HepG2 (cell line): ENCODE data around the gene CEP89. TPM values are rescaled to one million over a fixed set of nuclear protein-coding genes. Genes with fewer than 3 reads are reported as not detected.

ENCODE experiments used
- ATAC-seq: fragments of 200-7000 bp; cut with Tn5 transposase; 3 replicates; pipeline ENCODE4 v1.9.1; 2020; ENCODE audit warnings: mild to moderate bottlenecking, moderate library complexity
- BruUV-seq: library from RNA; stranded (reverse); fragments of 400-500 nt; replicated peaks from 2 replicates; lab custom pipeline; 2021; lab: Mats Ljungman, UMichigan
- CTCF ChIA-PET: fragments of 300-600 bp; formaldehyde crosslinking; extraction: SDS; loops from one replicate; lab custom pipeline; 2021; ENCODE audit warnings: low total read pairs, inconsistent platforms, low intra/inter-chr PET ratio; lab: Yijun Ruan, JAX
- POLR2A ChIA-PET: fragments of 350-600 bp; sonication (Branson Sonifier 250); formaldehyde crosslinking; loops from one replicate; lab custom pipeline; 2020; ENCODE audit warnings: antibody characterized with exemption, inconsistent platforms; lab: Yijun Ruan, JAX
- DNase-seq: peaks from one replicate; pipeline ENCODE4 v3.0.0-alpha.2; 2015; ENCODE audit warnings: low spot score
- FAIRE-seq: peaks from 3 replicates; lab custom pipeline; 2011; peaks lifted over from hg19 to GRCh38; lab: Jason Lieb, UNC
- H2AFZ ChIP-seq: one replicate; pipeline ENCODE4 v1.6.1; 2011; ENCODE audit warnings: low read length, inconsistent platforms
- H3K27ac ChIP-seq: fragments of 300-600 bp; 3 replicates; pipeline ENCODE4 v1.8.0; 2011; ENCODE audit warnings: mixed run types, mild to moderate bottlenecking, mixed read lengths, low read length, inconsistent platforms; ENCODE audit not compliant: insufficient read depth; ENCODE audit errors: extremely low read length
- H3K27me3 ChIP-seq, 2 experiments: fragments of 200-600 bp in 1 of 2; 2 replicates in 1 of 2; 3 replicates in 1 of 2; pipeline versions ENCODE4 v1.6.0 to v1.8.0; 2011; ENCODE audit warnings: low read length in 2 of 2, mild to moderate bottlenecking in 2 of 2, moderate library complexity in 2 of 2, inconsistent platforms in 1 of 2; ENCODE audit not compliant: insufficient read depth in 2 of 2, control insufficient read depth in 1 of 2
- H3K36me3 ChIP-seq, 2 experiments: fragments of 200-600 bp in 1 of 2; replicated peaks in 1 of 2; 2 replicates in 1 of 2; 3 replicates in 1 of 2; pipeline versions ENCODE4 v1.5.1 to v1.8.0; 2011; ENCODE audit warnings: low read length in 2 of 2, inconsistent platforms in 1 of 2; ENCODE audit not compliant: insufficient read depth in 2 of 2, control insufficient read depth in 1 of 2
- H3K4me1 ChIP-seq: 2 replicates; pipeline ENCODE4 v1.5.1; 2012; ENCODE audit warnings: low read length, inconsistent platforms; ENCODE audit not compliant: insufficient read depth
- H3K4me2 ChIP-seq: 2 replicates; pipeline ENCODE4 v1.6.0; 2011; ENCODE audit warnings: low read depth, low read length, inconsistent platforms
- H3K4me3 ChIP-seq, 3 experiments: fragments of 200-600 bp in 1 of 3; sonication (generic), shearing (Covaris generic) in 1 of 3; replicated peaks in 1 of 3; 2 replicates each; pipeline ENCODE4 v1.5.1; 2011 to 2016; ENCODE audit warnings: low read length in 3 of 3, inconsistent platforms in 2 of 3, low read depth in 2 of 3, mild to moderate bottlenecking in 2 of 3, control low read depth in 1 of 3, mixed read lengths in 1 of 3; ENCODE audit not compliant: insufficient read depth in 1 of 3
- H3K79me2 ChIP-seq: one replicate; pipeline ENCODE4 v1.6.1; 2011; ENCODE audit warnings: low read length, inconsistent platforms; ENCODE audit not compliant: insufficient read depth
- H3K9ac ChIP-seq: 2 replicates; pipeline ENCODE4 v1.6.0; 2011; ENCODE audit warnings: mild to moderate bottlenecking, low read depth, low read length, inconsistent platforms; ENCODE audit not compliant: insufficient read depth
- H3K9me3 ChIP-seq: 2 replicates; pipeline ENCODE4 v1.5.1; 2012; ENCODE audit warnings: mild to moderate bottlenecking, low read length
- H4K20me1 ChIP-seq: 2 replicates; pipeline ENCODE4 v1.6.0; 2011; ENCODE audit warnings: inconsistent platforms, mild to moderate bottlenecking, low read length, moderate library complexity; ENCODE audit not compliant: insufficient read depth
- BCL6 ChIP-seq: IDR thresholded peaks from 2 replicates; pipeline ENCODE4 v1.6.1; 2016; ENCODE audit warnings: missing genetic modification reagents, missing compliant biosample characterization
- CREB3 ChIP-seq: sonication (generic); formaldehyde crosslinking; IDR thresholded peaks from 2 replicates; pipeline ENCODE4 v1.5.0; 2020; ENCODE audit warnings: missing genetic modification reagents
- EP300 ChIP-seq, 3 experiments: sonication (generic) in 1 of 3; formaldehyde crosslinking in 1 of 3; IDR thresholded peaks; 2 replicates each; pipeline versions ENCODE4 v1.5.1 to v1.6.1; 2011 to 2020; ENCODE audit warnings: low read depth in 2 of 3, low read length in 2 of 3, borderline replicate concordance in 1 of 3, improper control_type of control experiment in 1 of 3, mild to moderate bottlenecking in 1 of 3, missing genetic modification reagents in 1 of 3, moderate library complexity in 1 of 3
- FOXP1 ChIP-seq, 2 experiments: fragments of 450-650 bp in 1 of 2; IDR thresholded peaks; 2 replicates each; pipeline ENCODE4 v1.6.1; 2017 to 2018; ENCODE audit warnings: antibody characterized with exemption in 1 of 2
- HNRNPH1 ChIP-seq: fragments of 200-400 bp; formaldehyde crosslinking; optimal IDR thresholded peaks from 2 replicates; pipeline ENCODE3; 2017; ENCODE audit warnings: mild to moderate bottlenecking, low read depth, low read length
- LCORL ChIP-seq, 2 experiments: fragments of 450-650 bp in 1 of 2; sonication (generic) in 1 of 2; formaldehyde crosslinking in 1 of 2; IDR thresholded peaks; 2 replicates each; pipeline versions ENCODE4 v1.5.0 to v1.6.1; 2017 to 2020; ENCODE audit warnings: antibody characterized with exemption in 1 of 2, missing genetic modification reagents in 1 of 2
- MBD4 ChIP-seq: IDR thresholded peaks from 2 replicates; pipeline ENCODE4 v1.6.1; 2012; ENCODE audit warnings: low read length, inconsistent platforms, borderline replicate concordance
- NFRKB ChIP-seq: fragments of 450-650 bp; IDR thresholded peaks from 2 replicates; pipeline ENCODE4 v1.6.1; 2017
- NR2F6 ChIP-seq, 2 experiments: IDR thresholded peaks; 2 replicates each; pipeline ENCODE4 v1.6.1; 2016; ENCODE audit warnings: antibody characterized with exemption in 1 of 2, mild to moderate bottlenecking in 1 of 2
- RBM39 ChIP-seq: fragments of 200-400 bp; formaldehyde crosslinking; IDR thresholded peaks from one replicate; pipeline ENCODE4 v1.6.1; 2018; ENCODE audit warnings: antibody characterized with exemption, mild to moderate bottlenecking, low read depth, low read length; ENCODE audit not compliant: poor library complexity, severe bottlenecking
- SOX5 ChIP-seq: IDR thresholded peaks from 2 replicates; pipeline ENCODE4 v1.6.1; 2016; ENCODE audit warnings: borderline replicate concordance
- ZEB1 ChIP-seq: IDR thresholded peaks from 2 replicates; pipeline ENCODE4 v1.6.1; 2012; ENCODE audit warnings: mild to moderate bottlenecking, low read depth, inconsistent platforms; ENCODE audit not compliant: insufficient replicate concordance
- ZFP36L2 ChIP-seq: sonication (generic); formaldehyde crosslinking; IDR thresholded peaks from 2 replicates; pipeline ENCODE4 v1.4.0; 2020; ENCODE audit warnings: missing genetic modification reagents
- ZFP37 ChIP-seq: sonication (generic); formaldehyde crosslinking; IDR thresholded peaks from 2 replicates; pipeline ENCODE4 v1.4.0; 2020; ENCODE audit warnings: missing genetic modification reagents, borderline replicate concordance
- ZNF550 ChIP-seq: sonication (generic); formaldehyde crosslinking; IDR thresholded peaks from 2 replicates; pipeline ENCODE4 v1.4.0; 2020; ENCODE audit warnings: mild to moderate bottlenecking, missing genetic modification reagents, borderline replicate concordance
- ZNF740 ChIP-seq: sonication (generic); formaldehyde crosslinking; IDR thresholded peaks from 2 replicates; pipeline ENCODE4 v1.4.0; 2020; ENCODE audit warnings: missing genetic modification reagents
- ZNF749 ChIP-seq: sonication (generic); formaldehyde crosslinking; IDR thresholded peaks from 2 replicates; pipeline ENCODE4 v1.8.0; 2022; ENCODE audit warnings: mild to moderate bottlenecking, missing genetic modification reagents, moderate library complexity, borderline replicate concordance
- WGBS: methylation state at CpG from one replicate; pipeline ENCODE4 v1.1.6; 2017; ENCODE audit warnings: low lambda C conversion rate; 5-methylcytosine and 5-hydroxymethylcytosine counted together
- in situ Hi-C: cut with HindIII; loops from 2 replicates; pipeline ENCODE4 v1.10.0; 2017; ENCODE audit warnings: low pct_unique_long_range_greater_than_20kb; ENCODE audit not compliant: extremely low pct_ligation_motif_present
- intact Hi-C: fragments of 100-400 bp; cut with micrococcal nuclease; formaldehyde crosslinking; loops from one replicate; pipeline ENCODE4 v1.10.0; 2022; ENCODE audit not compliant: unreplicated experiment
- polyA plus RNA-seq, 8 experiments: library from polyadenylated mRNA; depleted of rRNA in 3 of 8; stranded (reverse) in 7 of 8; unstranded in 1 of 8; fragments of >200 nt; fragmentation: Illumina TruSeq in 4 of 8; extraction: Trizol in 4 of 8; gene quantifications; 2 replicates each; pipeline versions ENCODE4 v1.2.1 to v1.2.3, GENCODE V29; 2011 to 2016; ENCODE audit warnings: low read depth in 4 of 8, missing spikeins in 1 of 8, mixed read lengths in 1 of 8; ENCODE audit not compliant: insufficient read depth in 1 of 8
- total RNA-seq, 5 experiments: library from RNA; depleted of rRNA; stranded (reverse); fragments of >200 nt; fragmentation: Illumina TruSeq; extraction: Trizol; gene quantifications; 2 replicates each; pipeline ENCODE4 v1.2.3, GENCODE V29; 2016; ENCODE audit warnings: low read depth in 1 of 5

The CEP89 gene
- total and polyA plus RNA-seq, 2 of the 13 experiments (the other 11 are each of a cell fraction or from before 2014, with no cell fraction given) = 7.2 to 10.9 TPM

GRCh38 chr19:32887572-32888215 is 84.1 kb downstream of the CEP89 start:
- no TSS peak for BruUV-seq
- no peak for ATAC-seq
- in situ Hi-C loops = no loop called here

More at GRCh38 chr19:32887572-32888215, 84.1 kb downstream of the CEP89 start:
- no peak overlapping the region for H2AFZ ChIP-seq
- H3K9me3 ChIP-seq = peaks cover 11% of the 10 kb centered on the region
- no peaks in the 10 kb centered on the region; a peak in 1 of 5 replicates for H3K36me3 ChIP-seq
- H3K4me1 ChIP-seq = no peaks in the 10 kb centered on the region
- H3K4me2 ChIP-seq = no peak overlapping the region
- no peak overlapping the region for H3K4me3 ChIP-seq
- FAIRE-seq = no peak
- no peak overlapping the region for H3K27ac ChIP-seq
- no peak for DNase-seq
- H3K9ac ChIP-seq = no peak overlapping the region
- no peaks in the 10 kb centered on the region for H4K20me1 ChIP-seq
- H3K79me2 ChIP-seq = no peaks in the 10 kb centered on the region
- intact Hi-C loops = no loop called here
- no peaks in the 10 kb centered on the region for H3K27me3 ChIP-seq
- POLR2A ChIA-PET = no interaction called here
- TF ChIP-seq ZFP36L2 (CRISPR knock-in tag) = no peak
- no peak for TF ChIP-seq EP300 (IDR thresholded peaks at IDR 0.05; ENCODE audit: low read depth in 2 of 2, low read length in 2 of 2)
- no peak for TF ChIP-seq EP300 (CRISPR knock-in tag; IDR thresholded peaks at IDR 0.05; ENCODE audit: borderline replicate concordance)
- TF ChIP-seq MBD4 = no peak
- TF ChIP-seq ZNF740 (CRISPR knock-in tag) = no peak
- no peak for TF ChIP-seq ZEB1
- no peak for TF ChIP-seq RBM39
- no peak for TF ChIP-seq ZNF749 (CRISPR knock-in tag)
- TF ChIP-seq ZNF550 (CRISPR knock-in tag) = no peak
- no peak for TF ChIP-seq CREB3 (CRISPR knock-in tag)
- no peak for TF ChIP-seq NR2F6 (IDR thresholded peaks at IDR 0.05)
- no peak for TF ChIP-seq NR2F6 (CRISPR knock-in tag; IDR thresholded peaks at IDR 0.05)
- no peak for TF ChIP-seq ZFP37 (CRISPR knock-in tag)
- no peak for TF ChIP-seq HNRNPH1
- no peak for TF ChIP-seq BCL6 (CRISPR knock-in tag)
- TF ChIP-seq FOXP1 (IDR thresholded peaks at IDR 0.05) = no peak
- no peak for TF ChIP-seq FOXP1 (CRISPR knock-in tag; IDR thresholded peaks at IDR 0.05)
- no peak for TF ChIP-seq LCORL (IDR thresholded peaks at IDR 0.05)
- no peak for TF ChIP-seq LCORL (CRISPR knock-in tag; IDR thresholded peaks at IDR 0.05)
- no peak for TF ChIP-seq NFRKB
- TF ChIP-seq SOX5 = no peak
- CTCF ChIA-PET = no interaction called here
- WGBS = 87% methylated on average over 4 of the region's 4 CpGs
